ENCODE results near the gene PDE2A. TPM values are rescaled to one million over a fixed set of nuclear protein-coding genes. Genes with fewer than 3 reads are reported as not detected.

PDE2A gene
- polyA plus RNA-seq, 2 of the 4 experiments (the other 2 are of a cell fraction): 0.62 to 1.5 TPM

GRCh38 chr11:72669527-72669926, 4.7 kb downstream of the PDE2A start:
- no peak overlapping the region for H3K27ac ChIP-seq
- POLR2A ChIA-PET: no interaction called here
- no peak for FAIRE-seq
- no peak for DNase-seq (ENCODE audit: low read depth in 1 of 2, low spot score in 1 of 2)
- CTCF ChIA-PET: interaction anchor here (1.2 to 12.4 kb wide), 5 partner anchors 14 to 124 kb away, joined by 3 to 132 read pairs (median 4); partner anchors contain the start of gene STARD10
- no peak overlapping the region for H3K4me2 ChIP-seq
- no peaks in the 10 kb centered on the region for H3K4me1 ChIP-seq
- ATAC-seq: no peak
- H3K9me3 ChIP-seq: peaks cover 12% of the 10 kb centered on the region; the same call in 2 of the 3 replicates
- H3K4me3 ChIP-seq: no peak overlapping the region
- 31% methylated on average over 8 of the region's 8 CpGs for WGBS (ENCODE audit: missing lambda C conversion rate)
- TF ChIP-seq HMGXB4 (CRISPR knock-in tag; IDR thresholded peaks at IDR 0.05; ENCODE audit: borderline replicate concordance): no peak
- TF ChIP-seq HOXA7 (CRISPR knock-in tag; IDR thresholded peaks at IDR 0.05): no peak
- no peak for TF ChIP-seq BHLHE40 (IDR thresholded peaks at IDR 0.05; ENCODE audit: low read depth, low read length)

- Histone ChIP-seq H3K27ac (no peak overlapping the region), H3K4me1 (no peaks in the 10 kb centered on the region), H3K4me2 (no peak overlapping the region), H3K9me3 (peaks cover 12% of the 10 kb centered on the region; the same call in 2 of the 3 replicates), H3K4me3 (no peak overlapping the region)
- CTCF ChIA-PET: interaction anchor here (0.6 to 12.4 kb wide), 11 partner anchors 14 to 511 kb away, joined by 3 to 132 read pairs (median 4); partner anchors contain the start of gene STARD10
- FAIRE-seq: no peak
- ATAC-seq: no peak
- DNase-seq (ENCODE audit: low read depth in 1 of 2, low spot score in 1 of 2): no peak
- 62% methylated on average over 7 of the region's 7 CpGs for WGBS (ENCODE audit: missing lambda C conversion rate)
- POLR2A ChIA-PET: no interaction called here
- no peak for TF ChIP-seq FOSL2 (IDR thresholded peaks at IDR 0.05)
- no peak for TF ChIP-seq FOSL2 (CRISPR knock-in tag; IDR thresholded peaks at IDR 0.05)
- no peak for TF ChIP-seq JUNB (IDR thresholded peaks at IDR 0.05)
- TF ChIP-seq NFE2L2 (conservative IDR thresholded peaks at IDR 0.05; ENCODE audit: low read length): no peak
- no peak for TF ChIP-seq ATOH8 (CRISPR knock-in tag; IDR thresholded peaks at IDR 0.05; ENCODE audit: low read depth)
- no peak for TF ChIP-seq USF2 (IDR thresholded peaks at IDR 0.05)
- TF ChIP-seq PHF8 (IDR thresholded peaks at IDR 0.05; ENCODE audit: borderline replicate concordance, low read depth): no peak
- no peak for TF ChIP-seq MYC (IDR thresholded peaks at IDR 0.05; ENCODE audit: borderline replicate concordance, low read length)
- no peak for TF ChIP-seq SREBF2 (IDR thresholded peaks at IDR 0.05)
- TF ChIP-seq RFX5 (IDR thresholded peaks at IDR 0.05): no peak
- TF ChIP-seq HEYL (CRISPR knock-in tag; IDR thresholded peaks at IDR 0.05): no peak
- no peak for TF ChIP-seq KDM5A (IDR thresholded peaks at IDR 0.05)
- TF ChIP-seq NPAS2 (CRISPR knock-in tag; IDR thresholded peaks at IDR 0.05; ENCODE audit: borderline replicate concordance): no peak
- no peak for TF ChIP-seq CHD4 (IDR thresholded peaks at IDR 0.05; ENCODE audit: borderline replicate concordance)
- TF ChIP-seq CTCF (IDR thresholded peaks at IDR 0.05): no peak
- TF ChIP-seq, protein P1, sequence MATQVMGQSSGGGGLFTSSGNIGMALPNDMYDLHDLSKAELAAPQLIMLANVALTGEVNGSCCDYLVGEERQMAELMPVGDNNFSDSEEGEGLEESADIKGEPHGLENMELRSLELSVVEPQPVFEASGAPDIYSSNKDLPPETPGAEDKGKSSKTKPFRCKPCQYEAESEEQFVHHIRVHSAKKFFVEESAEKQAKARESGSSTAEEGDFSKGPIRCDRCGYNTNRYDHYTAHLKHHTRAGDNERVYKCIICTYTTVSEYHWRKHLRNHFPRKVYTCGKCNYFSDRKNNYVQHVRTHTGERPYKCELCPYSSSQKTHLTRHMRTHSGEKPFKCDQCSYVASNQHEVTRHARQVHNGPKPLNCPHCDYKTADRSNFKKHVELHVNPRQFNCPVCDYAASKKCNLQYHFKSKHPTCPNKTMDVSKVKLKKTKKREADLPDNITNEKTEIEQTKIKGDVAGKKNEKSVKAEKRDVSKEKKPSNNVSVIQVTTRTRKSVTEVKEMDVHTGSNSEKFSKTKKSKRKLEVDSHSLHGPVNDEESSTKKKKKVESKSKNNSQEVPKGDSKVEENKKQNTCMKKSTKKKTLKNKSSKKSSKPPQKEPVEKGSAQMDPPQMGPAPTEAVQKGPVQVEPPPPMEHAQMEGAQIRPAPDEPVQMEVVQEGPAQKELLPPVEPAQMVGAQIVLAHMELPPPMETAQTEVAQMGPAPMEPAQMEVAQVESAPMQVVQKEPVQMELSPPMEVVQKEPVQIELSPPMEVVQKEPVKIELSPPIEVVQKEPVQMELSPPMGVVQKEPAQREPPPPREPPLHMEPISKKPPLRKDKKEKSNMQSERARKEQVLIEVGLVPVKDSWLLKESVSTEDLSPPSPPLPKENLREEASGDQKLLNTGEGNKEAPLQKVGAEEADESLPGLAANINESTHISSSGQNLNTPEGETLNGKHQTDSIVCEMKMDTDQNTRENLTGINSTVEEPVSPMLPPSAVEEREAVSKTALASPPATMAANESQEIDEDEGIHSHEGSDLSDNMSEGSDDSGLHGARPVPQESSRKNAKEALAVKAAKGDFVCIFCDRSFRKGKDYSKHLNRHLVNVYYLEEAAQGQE (IDR thresholded peaks at IDR 0.05): no peak
- no peak for TF ChIP-seq CEBPB (IDR thresholded peaks at IDR 0.05)
These were observed 5.4 kb downstream of the PDE2A start for GRCh38 chr11:72668629-72669347.

All from A549 (cell line).